NK-92 treated with Interleukin-12 subunit alpha and Interleukin-12 subunit beta, amount 100 ng/mL, for 24 hours (cell line): ENCODE measurements around the gene MAN1A1.
"Not testable (repeated sequence)": the region's sequence is repeated elsewhere in the genome, so short reads cannot be mapped to it uniquely, and the experiment has no call there.

Experiments
- DNase-seq: peaks from one replicate; lab custom pipeline; 2025; lab: John Stamatoyannopoulos, UW

MAN1A1 gene

GRCh38 chr6:119303164-119303887, 46.2 kb downstream of the MAN1A1 start:
- no peak for DNase-seq

- DNase-seq, result no peak
Observed at GRCh38 chr6:119301429-119301828, 48.1 kb downstream of the MAN1A1 start.

- no peak for DNase-seq
Observed at GRCh38 chr6:119299694-119300093, 49.9 kb downstream of the MAN1A1 start.

- DNase-seq, result no peak
Observed at GRCh38 chr6:119297049-119297448, 52.5 kb downstream of the MAN1A1 start.

GRCh38 chr6:119296036-119297035, 53.2 kb downstream of the MAN1A1 start:
- DNase-seq, result no peak

GRCh38 chr6:119294984-119295383, 54.6 kb downstream of the MAN1A1 start:
- DNase-seq, result no peak

GRCh38 chr6:119291060-119291459, 58.5 kb downstream of the MAN1A1 start:
- DNase-seq, result not testable (repeated sequence)

- no peak for DNase-seq
Observed at GRCh38 chr6:119290306-119290705, 59.3 kb downstream of the MAN1A1 start.

- DNase-seq, result no peak
Observed at GRCh38 chr6:119289651-119290050, 59.9 kb downstream of the MAN1A1 start.

- no peak for DNase-seq
Observed at GRCh38 chr6:119285908-119286625, 63.5 kb downstream of the MAN1A1 start.

- no peak for DNase-seq
Observed at GRCh38 chr6:119284861-119285521, 64.6 kb downstream of the MAN1A1 start.

- no peak for DNase-seq
Observed at GRCh38 chr6:119283979-119284545, 65.5 kb downstream of the MAN1A1 start.

- no peak for DNase-seq
Observed at GRCh38 chr6:119283214-119283613, 66.3 kb downstream of the MAN1A1 start.

- DNase-seq, result no peak
Observed at GRCh38 chr6:119280668-119281067, 68.9 kb downstream of the MAN1A1 start.

GRCh38 chr6:119280080-119280479, 69.5 kb downstream of the MAN1A1 start:
- no peak for DNase-seq

GRCh38 chr6:119278625-119279024, 70.9 kb downstream of the MAN1A1 start:
- DNase-seq, result no peak

- no peak for DNase-seq
Observed at GRCh38 chr6:119277052-119277451, 72.5 kb downstream of the MAN1A1 start.

GRCh38 chr6:119276211-119276610, 73.3 kb downstream of the MAN1A1 start:
- DNase-seq, result no peak

GRCh38 chr6:119274197-119274595, 75.4 kb downstream of the MAN1A1 start:
- no peak for DNase-seq

GRCh38 chr6:119273272-119274196, 76.0 kb downstream of the MAN1A1 start:
- DNase-seq, result no peak
